GM23248 (cell line): Measurements from ENCODE around the gene MACROD2. TPM values are rescaled to one million over a fixed set of nuclear protein-coding genes. Genes with fewer than 3 reads are reported as not detected.
"Not testable (repeated sequence)": the region's sequence is repeated elsewhere in the genome, so short reads cannot be mapped to it uniquely, and the experiment has no call there.

Experiments used
- DNase-seq: peaks from one replicate; pipeline ENCODE4 v3.0.0-alpha.2; 2015
- H2AFZ ChIP-seq: fragments of 200-600 bp; sonication (generic); 2 replicates; pipeline ENCODE4 v1.6.1; 2016; ENCODE audit warnings: antibody characterized with exemption
- H3F3A ChIP-seq: fragments of 200-600 bp; sonication (generic); 2 replicates; pipeline ENCODE4 v1.6.1; 2016; ENCODE audit warnings: mild to moderate bottlenecking, antibody characterized with exemption, mixed run types; ENCODE audit not compliant: insufficient read depth
- H3K27ac ChIP-seq: fragments of 200-600 bp; sonication (generic); 2 replicates; pipeline ENCODE4 v1.5.1; 2016; ENCODE audit warnings: mild to moderate bottlenecking
- H3K27me3 ChIP-seq: fragments of 200-600 bp; sonication (generic); replicated peaks from 2 replicates; pipeline ENCODE4 v1.6.1; 2016; ENCODE audit warnings: mild to moderate bottlenecking; ENCODE audit not compliant: insufficient read depth
- H3K36me3 ChIP-seq: fragments of 200-600 bp; sonication (generic); 2 replicates; pipeline ENCODE4 v1.6.1; 2016; ENCODE audit warnings: low read depth, mild to moderate bottlenecking
- H3K4me1 ChIP-seq: fragments of 200-600 bp; sonication (generic); 2 replicates; pipeline ENCODE4 v1.6.1; 2016; ENCODE audit warnings: mild to moderate bottlenecking; ENCODE audit not compliant: insufficient read depth
- H3K4me2 ChIP-seq: fragments of 200-600 bp; sonication (generic); one replicate; pipeline ENCODE4 v1.6.1; 2016; ENCODE audit warnings: mild to moderate bottlenecking; ENCODE audit not compliant: unreplicated experiment
- H3K4me3 ChIP-seq: fragments of 200-600 bp; sonication (generic); 2 replicates; pipeline ENCODE4 v1.5.1; 2016; ENCODE audit warnings: mild to moderate bottlenecking
- H3K79me2 ChIP-seq: fragments of 200-600 bp; sonication (generic); 2 replicates; pipeline ENCODE4 v1.6.1; 2016; ENCODE audit warnings: mild to moderate bottlenecking; ENCODE audit not compliant: insufficient read depth
- H3K9ac ChIP-seq: fragments of 200-600 bp; sonication (generic); 2 replicates; pipeline ENCODE4 v1.6.1; 2016; ENCODE audit warnings: mild to moderate bottlenecking
- H3K9me2 ChIP-seq: fragments of 200-600 bp; sonication (generic); 2 replicates; pipeline ENCODE4 v1.6.1; 2016; ENCODE audit warnings: mixed run types, mild to moderate bottlenecking, moderate library complexity; ENCODE audit not compliant: insufficient read depth
- H3K9me3 ChIP-seq: fragments of 200-600 bp; sonication (generic); one replicate; pipeline ENCODE4 v1.6.1; 2017; ENCODE audit warnings: low read depth
- H4K20me1 ChIP-seq: fragments of 200-600 bp; sonication (generic); 2 replicates; pipeline ENCODE4 v1.6.0; 2016; ENCODE audit not compliant: insufficient read depth
- EZH2 ChIP-seq: fragments of 200-600 bp; sonication (generic); IDR thresholded peaks from 2 replicates; pipeline ENCODE4 v1.6.1; 2018; ENCODE audit warnings: antibody characterized with exemption, mild to moderate bottlenecking; ENCODE audit not compliant: insufficient read depth, poor library complexity, severe bottlenecking
- EZH2phosphoT487 ChIP-seq: fragments of 200-600 bp; sonication (generic); IDR thresholded peaks from 2 replicates; pipeline ENCODE4 v1.6.1; 2018; ENCODE audit warnings: antibody characterized with exemption, moderate library complexity, mild to moderate bottlenecking, low read depth; ENCODE audit not compliant: insufficient read depth
- WGBS, 2 experiments: methylation state at CpG; one replicate each; pipeline ENCODE4 v1.1.6; 2015 to 2017; ENCODE audit warnings: low lambda C conversion rate in 2 of 2, low coverage in 1 of 2; ENCODE audit errors: missing lambda C conversion rate in 2 of 2; 5-methylcytosine and 5-hydroxymethylcytosine counted together
- in situ Hi-C: fragments of 300-500 bp; cut with MboI; formaldehyde crosslinking; loops from 2 replicates; pipeline ENCODE4 v1.15.0; 2020
- polyA plus RNA-seq: library from polyadenylated mRNA; unstranded; fragments of >200 nt; fragmentation: Nextera tagmentation; extraction: Ambion mirVana; gene quantifications from 2 replicates; pipeline ENCODE4 v1.2.1, GENCODE V29; 2016
- total RNA-seq: library from RNA; depleted of rRNA; stranded (reverse); fragments of >200 nt; shearing (Covaris generic); gene quantifications from 2 replicates; pipeline ENCODE4 v1.2.3, GENCODE V29; 2014

The MACROD2 gene
- total and polyA plus RNA-seq, 2 experiments from 2014 or later: 1.1 to 3.1 TPM

- DNase-seq: no peak
These were observed 1810.8 kb downstream of the MACROD2 start for GRCh38 chr20:15806105-15806504.

GRCh38 chr20:15807271-15807670 lies 1812.0 kb downstream of the MACROD2 start:
- no peaks in the 10 kb centered on the region for H3K27me3 ChIP-seq
- TF ChIP-seq EZH2: no peak
- TF ChIP-seq EZH2phosphoT487: no peak
- no peaks in the 10 kb centered on the region for H3K9me2 ChIP-seq
- no peaks in the 10 kb centered on the region for H4K20me1 ChIP-seq
- H3K27ac ChIP-seq: no peak overlapping the region
- H3K9me3 ChIP-seq: no peaks in the 10 kb centered on the region
- 22 to 24% methylated on average over 5 of the region's 5 CpGs for WGBS, 2 experiments
- DNase-seq: no peak
- in situ Hi-C loops: no loop called here
- no peak overlapping the region for H2AFZ ChIP-seq
- H3K4me2 ChIP-seq: no peak overlapping the region
- H3K4me1 ChIP-seq: no peaks in the 10 kb centered on the region
- H3K36me3 ChIP-seq: no peaks in the 10 kb centered on the region
- no peak overlapping the region for H3K9ac ChIP-seq
- no peaks in the 10 kb centered on the region for H3K79me2 ChIP-seq
- no peaks in the 10 kb centered on the region for H3F3A ChIP-seq
- no peak overlapping the region for H3K4me3 ChIP-seq

More at GRCh38 chr20:15806105-15806504, 1810.8 kb downstream of the MACROD2 start:
- Histone ChIP-seq H3K9me3 (no peaks in the 10 kb centered on the region), H4K20me1 (no peaks in the 10 kb centered on the region), H3K4me3 (no peak overlapping the region), H3K27ac (no peak overlapping the region), H3K9me2 (no peaks in the 10 kb centered on the region), H3K79me2 (no peaks in the 10 kb centered on the region), H3K4me1 (no peaks in the 10 kb centered on the region), H3K9ac (no peak overlapping the region), H3K27me3 (no peaks in the 10 kb centered on the region), H3F3A (no peaks in the 10 kb centered on the region), H3K4me2 (no peak overlapping the region), H3K36me3 (no peaks in the 10 kb centered on the region), H2AFZ (no peak overlapping the region)
- TF ChIP-seq EZH2phosphoT487 (no peak), EZH2 (no peak)
- WGBS, 2 experiments: 31 to 33% methylated on average over 3 of the region's 3 CpGs
- in situ Hi-C loops: no loop called here

GRCh38 chr20:15807771-15808170 lies 1812.5 kb downstream of the MACROD2 start:
- H2AFZ ChIP-seq, H3K9ac ChIP-seq, in situ Hi-C loops, H3K79me2 ChIP-seq, H3K4me1 ChIP-seq, H3K4me3 ChIP-seq, H3K36me3 ChIP-seq, H3K4me2 ChIP-seq, H3K9me3 ChIP-seq, H3K9me2 ChIP-seq, H3K27ac ChIP-seq, H3F3A ChIP-seq, H4K20me1 ChIP-seq, H3K27me3 ChIP-seq, DNase-seq: not testable (repeated sequence)
- 73 to 77% methylated on average over 8 of the region's 8 CpGs for WGBS, 2 experiments

- Histone ChIP-seq H3K9ac (no peak overlapping the region), H3K27me3 (no peaks in the 10 kb centered on the region), H3K4me2 (no peak overlapping the region), H4K20me1 (no peaks in the 10 kb centered on the region), H3K36me3 (no peaks in the 10 kb centered on the region), H3F3A (0 out of 2 replicates have a peak, but pooled peaks cover 4% of the 10 kb centered on the region), H3K4me3 (no peak overlapping the region), H3K9me3 (no peaks in the 10 kb centered on the region), H3K4me1 (peaks cover 6% of the 10 kb centered on the region), H3K79me2 (no peaks in the 10 kb centered on the region), H2AFZ (no peak overlapping the region), H3K27ac (no peak overlapping the region), H3K9me2 (no peaks in the 10 kb centered on the region)
- 34 to 35% methylated on average over 2 of the region's 2 CpGs for WGBS, 2 experiments
- DNase-seq: no peak
- in situ Hi-C loops: no loop called here
- TF ChIP-seq EZH2: no peak
- no peak for TF ChIP-seq EZH2phosphoT487
These were observed 1816.6 kb downstream of the MACROD2 start for GRCh38 chr20:15811951-15812350.

- no peak for TF ChIP-seq EZH2
- no peak for TF ChIP-seq EZH2phosphoT487
- H3K27me3 ChIP-seq: no peaks in the 10 kb centered on the region
- H2AFZ ChIP-seq: no peak overlapping the region
- no peaks in the 10 kb centered on the region for H4K20me1 ChIP-seq
- H3K4me1 ChIP-seq: peaks cover 6% of the 10 kb centered on the region
- no peaks in the 10 kb centered on the region for H3K9me3 ChIP-seq
- no peaks in the 10 kb centered on the region for H3K9me2 ChIP-seq
- no peaks in the 10 kb centered on the region for H3K36me3 ChIP-seq
- H3K27ac ChIP-seq: no peak overlapping the region
- no peak overlapping the region for H3K4me2 ChIP-seq
- H3K79me2 ChIP-seq: no peaks in the 10 kb centered on the region
- no peak for DNase-seq
- H3K4me3 ChIP-seq: no peak overlapping the region
- WGBS, 2 experiments: 7 to 8% methylated on average over 1 of the region's 1 CpG
- H3K9ac ChIP-seq: no peak overlapping the region
- H3F3A ChIP-seq: 0 out of 2 replicates have a peak, but pooled peaks cover 4% of the 10 kb centered on the region
- in situ Hi-C loops: no loop called here
These were observed 1817.4 kb downstream of the MACROD2 start for GRCh38 chr20:15812696-15813095.
